SK-N-SH (cell line): Measurements from ENCODE around the gene GRB7.

Source experiments
- CHD2 ChIP-seq: fragments of 150-350 bp; IDR thresholded peaks from 2 replicates; pipeline ENCODE4 v1.6.1; 2018; ENCODE audit warnings: low read length; ENCODE audit not compliant: partially characterized antibody
- CTCF ChIP-seq: fragments of 200-600 bp; sonication (generic); IDR thresholded peaks from 2 replicates; pipeline ENCODE4 v1.6.1; 2017; ENCODE audit warnings: antibody characterized with exemption, mild to moderate bottlenecking, moderate library complexity
- EP300 ChIP-seq, 2 experiments: IDR thresholded peaks; 2 replicates each; pipeline versions ENCODE4 v1.4.0 to v1.6.1; 2012; ENCODE audit warnings: borderline replicate concordance in 1 of 2, low read depth in 1 of 2, low read length in 1 of 2
- FOSL2 ChIP-seq: IDR thresholded peaks from 2 replicates; pipeline ENCODE4 v1.4.0; 2012; ENCODE audit warnings: low read depth, mild to moderate bottlenecking, moderate library complexity, borderline replicate concordance
- IRF3 ChIP-seq: fragments of 150-350 bp; IDR thresholded peaks from 2 replicates; pipeline ENCODE4 v1.6.1; 2016; ENCODE audit warnings: mild to moderate bottlenecking, low read depth, low read length
- MXI1 ChIP-seq: IDR thresholded peaks from 2 replicates; pipeline ENCODE4 v1.6.1; 2012; ENCODE audit warnings: mild to moderate bottlenecking, low read depth, low read length, improper control_type of control experiment
- NFIC ChIP-seq: IDR thresholded peaks from 2 replicates; pipeline ENCODE4 v1.4.0; 2012; ENCODE audit warnings: borderline replicate concordance
- POLR2AphosphoS5 ChIP-seq: IDR thresholded peaks from 2 replicates; pipeline ENCODE4 v1.6.1; 2012; ENCODE audit warnings: low read depth, low read length
- RFX5 ChIP-seq: IDR thresholded peaks from 2 replicates; pipeline ENCODE4 v1.6.1; 2012; ENCODE audit warnings: mild to moderate bottlenecking, improper control_type of control experiment, low read length
- SIN3A ChIP-seq: IDR thresholded peaks from 2 replicates; pipeline ENCODE4 v1.6.1; 2012; ENCODE audit warnings: low read depth, mild to moderate bottlenecking, low read length, moderate library complexity, borderline replicate concordance
- YY1 ChIP-seq: IDR thresholded peaks from 2 replicates; pipeline ENCODE4 v1.4.0; 2012; ENCODE audit warnings: low read depth, mild to moderate bottlenecking

GRCh38 chr17:39792526-39793221, 54.9 kb downstream of the GRB7 start:
- TF ChIP-seq EP300 (IDR thresholded peaks at IDR 0.05; ENCODE audit: borderline replicate concordance in 1 of 2, low read depth in 1 of 2, low read length in 1 of 2) (no peak), RFX5 (no peak), CTCF (no peak), NFIC (no peak), YY1 (no peak), POLR2AphosphoS5 (no peak), MXI1 (no peak), SIN3A (no peak), CHD2 (no peak), IRF3 (no peak), FOSL2 (no peak)
